H1 (cell line): Measurements from ENCODE around the gene HECTD1. TPM values are rescaled to one million over a fixed set of nuclear protein-coding genes. Genes with fewer than 3 reads are reported as not detected.

Experiments used
- CTCF ChIA-PET: fragments of 300-600 bp; sonication (Branson Sonifier 250); formaldehyde crosslinking; loops from one replicate; lab custom pipeline; 2021; ENCODE audit not compliant: partially characterized antibody; lab: Charles Lee
- POLR2A ChIA-PET: fragments of 300-600 bp; sonication (Branson Sonifier 250); formaldehyde crosslinking; loops from one replicate; lab custom pipeline; 2021; ENCODE audit warnings: inconsistent platforms; ENCODE audit not compliant: partially characterized antibody; lab: Charles Lee
- DNase-seq, 2 experiments: peaks; one replicate each; pipeline versions ENCODE4 v3.0.0 to v3.0.0-alpha.2; 2010 to 2022; ENCODE audit warnings: low spot score in 2 of 2, low read depth in 1 of 2, mixed read lengths in 1 of 2
- FAIRE-seq: peaks from 2 replicates; lab custom pipeline; 2011; peaks lifted over from hg19 to GRCh38; lab: Jason Lieb, UNC
- H2AFZ ChIP-seq: 2 replicates; pipeline ENCODE4 v1.8.1; 2012; ENCODE audit warnings: low read length, inconsistent platforms
- H2AK5ac ChIP-seq: 2 replicates; pipeline ENCODE4 v1.6.1; 2013; ENCODE audit warnings: low read depth, low read length
- H2BK120ac ChIP-seq: replicated peaks from 2 replicates; pipeline ENCODE3; 2013; ENCODE audit warnings: low read depth, low read length, inconsistent platforms
- H2BK12ac ChIP-seq: 2 replicates; pipeline ENCODE4 v1.6.1; 2013; ENCODE audit warnings: low read depth, low read length
- H2BK15ac ChIP-seq: 2 replicates; pipeline ENCODE4 v1.6.1; 2013; ENCODE audit warnings: low read length
- H2BK20ac ChIP-seq: 2 replicates; pipeline ENCODE4 v1.6.1; 2013; ENCODE audit warnings: low read length
- H2BK5ac ChIP-seq: 2 replicates; pipeline ENCODE4 v1.6.1; 2013; ENCODE audit warnings: low read depth, low read length
- H3K14ac ChIP-seq: 2 replicates; pipeline ENCODE4 v1.6.1; 2013; ENCODE audit warnings: inconsistent platforms; ENCODE audit not compliant: insufficient read length
- H3K18ac ChIP-seq: 2 replicates; pipeline ENCODE4 v1.6.1; 2013; ENCODE audit warnings: low read length; ENCODE audit errors: extremely low read depth
- H3K23ac ChIP-seq: 2 replicates; pipeline ENCODE4 v1.6.1; 2013; ENCODE audit warnings: inconsistent platforms; ENCODE audit not compliant: insufficient read length
- H3K23me2 ChIP-seq: 2 replicates; pipeline ENCODE4 v1.6.1; 2013; ENCODE audit warnings: low read depth, low read length
- H3K27ac ChIP-seq: 2 replicates; pipeline ENCODE4 v1.6.1; 2011; ENCODE audit warnings: low read depth, low read length, inconsistent platforms
- H3K27me3 ChIP-seq, 4 experiments: replicated peaks in 1 of 4; 1 replicate in 1 of 4; 2 replicates in 3 of 4; pipeline versions ENCODE4 v1.6.1 to v1.8.1; 2011 to 2013; ENCODE audit warnings: low read length in 3 of 4, mild to moderate bottlenecking in 3 of 4, inconsistent platforms in 2 of 4, mixed read lengths in 2 of 4, moderate library complexity in 1 of 4; ENCODE audit not compliant: control insufficient read depth in 3 of 4, insufficient read depth in 3 of 4; ENCODE audit errors: extremely low read depth in 1 of 4
- H3K36me3 ChIP-seq, 4 experiments: 2 replicates each; pipeline versions ENCODE4 v1.6.1 to v1.8.1; 2011 to 2013; ENCODE audit warnings: mild to moderate bottlenecking in 4 of 4, low read length in 3 of 4, moderate library complexity in 2 of 4, control low read depth in 1 of 4, inconsistent platforms in 1 of 4; ENCODE audit not compliant: insufficient read depth in 4 of 4, control insufficient read depth in 2 of 4
- H3K4ac ChIP-seq: replicated peaks from 2 replicates; pipeline ENCODE3; 2013; ENCODE audit warnings: low read length, low read depth, mixed read lengths, inconsistent platforms; ENCODE audit not compliant: insufficient read length
- H3K4me1 ChIP-seq, 4 experiments: replicated peaks in 1 of 4; 1 replicate in 1 of 4; 2 replicates in 3 of 4; pipeline versions ENCODE4 v1.6.1 to v1.8.1; 2011 to 2013; ENCODE audit warnings: low read length in 3 of 4, inconsistent platforms in 2 of 4, mixed read lengths in 1 of 4; ENCODE audit not compliant: insufficient read depth in 4 of 4, control insufficient read depth in 3 of 4
- H3K4me2 ChIP-seq, 2 experiments: 2 replicates each; pipeline versions ENCODE4 v1.6.1 to v1.8.1; 2011 to 2013; ENCODE audit warnings: low read depth in 2 of 2, low read length in 2 of 2, control low read depth in 1 of 2, inconsistent platforms in 1 of 2, mild to moderate bottlenecking in 1 of 2; ENCODE audit not compliant: insufficient read depth in 1 of 2
- H3K4me3 ChIP-seq, 4 experiments: fragments of 200-600, 300-600 bp in 1 of 4; sonication (generic), shearing (Covaris generic), sonication (Bioruptor Twin) in 1 of 4; 2 replicates each; pipeline versions ENCODE4 v1.5.1 to v1.8.1; 2011 to 2016; ENCODE audit warnings: low read length in 4 of 4, low read depth in 3 of 4, control low read depth in 2 of 4, inconsistent platforms in 2 of 4, mild to moderate bottlenecking in 2 of 4, mixed read lengths in 1 of 4, moderate library complexity in 1 of 4; ENCODE audit not compliant: insufficient read depth in 2 of 4; ENCODE audit errors: extremely low read depth in 1 of 4
- H3K56ac ChIP-seq: replicated peaks from 2 replicates; pipeline ENCODE3; 2013; ENCODE audit warnings: low read depth, mild to moderate bottlenecking, mixed read lengths, low read length, inconsistent platforms; ENCODE audit not compliant: insufficient read length
- H3K79me1 ChIP-seq: 2 replicates; pipeline ENCODE4 v1.6.1; 2013; ENCODE audit warnings: low read depth, low read length, control low read depth
- H3K79me2 ChIP-seq, 2 experiments: 2 replicates each; pipeline versions ENCODE4 v1.6.1 to v1.8.1; 2012 to 2013; ENCODE audit warnings: low read length in 2 of 2, mild to moderate bottlenecking in 2 of 2, inconsistent platforms in 1 of 2; ENCODE audit not compliant: insufficient read depth in 2 of 2, control insufficient read depth in 1 of 2
- H3K9ac ChIP-seq, 4 experiments: replicated peaks in 1 of 4; 1 replicate in 1 of 4; 2 replicates in 3 of 4; pipeline versions ENCODE4 v1.6.1 to v1.8.1; 2011 to 2013; ENCODE audit warnings: low read depth in 3 of 4, low read length in 3 of 4, control low read depth in 2 of 4, mild to moderate bottlenecking in 2 of 4, moderate library complexity in 2 of 4, inconsistent platforms in 1 of 4; ENCODE audit errors: extremely low read depth in 1 of 4
- H3K9me3 ChIP-seq, 2 experiments: 2 replicates each; pipeline versions ENCODE4 v1.6.1 to v1.8.1; 2012 to 2013; ENCODE audit warnings: mild to moderate bottlenecking in 2 of 2, moderate library complexity in 2 of 2, control low read depth in 1 of 2, inconsistent platforms in 1 of 2, low read depth in 1 of 2, low read length in 1 of 2, mixed read lengths in 1 of 2; ENCODE audit not compliant: insufficient read depth in 2 of 2
- H4K20me1 ChIP-seq, 2 experiments: replicated peaks in 1 of 2; 2 replicates each; pipeline versions ENCODE3 to v1.8.1; 2011 to 2013; ENCODE audit warnings: inconsistent platforms in 2 of 2, low read length in 2 of 2, mild to moderate bottlenecking in 1 of 2; ENCODE audit not compliant: insufficient read depth in 2 of 2, control insufficient read depth in 1 of 2
- H4K5ac ChIP-seq: 2 replicates; pipeline ENCODE4 v1.6.1; 2013; ENCODE audit warnings: low read length, low read depth, mixed read lengths, inconsistent platforms; ENCODE audit not compliant: insufficient read length
- H4K8ac ChIP-seq: 2 replicates; pipeline ENCODE4 v1.8.0; 2013; ENCODE audit warnings: mild to moderate bottlenecking, moderate library complexity, low read length, inconsistent platforms; ENCODE audit not compliant: insufficient read depth; ENCODE audit errors: extremely low read depth
- H4K91ac ChIP-seq: replicated peaks from 2 replicates; pipeline ENCODE3; 2013; ENCODE audit warnings: low read length, mixed read lengths, inconsistent platforms; ENCODE audit not compliant: insufficient read length
- ASH2L ChIP-seq: fragments of 200-600, 300-600 bp; sonication (generic); IDR thresholded peaks from one replicate; pipeline ENCODE4 v1.7.1; 2017; ENCODE audit warnings: low read length
- BRCA1 ChIP-seq: IDR thresholded peaks from 2 replicates; pipeline ENCODE4 v1.6.1; 2012; ENCODE audit warnings: low read depth, low read length, improper control_type of control experiment
- CTBP2 ChIP-seq: IDR thresholded peaks from 2 replicates; pipeline ENCODE4 v1.7.0; 2011; ENCODE audit warnings: borderline replicate concordance, mild to moderate bottlenecking, moderate library complexity, mixed read lengths, low read length; ENCODE audit not compliant: insufficient read depth, insufficient read length
- NRF1 ChIP-seq: IDR thresholded peaks from 2 replicates; pipeline ENCODE4 v1.6.1; 2011; ENCODE audit warnings: mild to moderate bottlenecking, low read depth, low read length, improper control_type of control experiment
- PHF8 ChIP-seq: fragments of 200-600 bp; sonication (generic); conservative IDR thresholded peaks from 2 replicates; pipeline ENCODE4 v1.7.1; 2012; ENCODE audit warnings: low read depth, mild to moderate bottlenecking, inconsistent platforms, low read length, moderate library complexity
- POU5F1 ChIP-seq: IDR thresholded peaks from 2 replicates; pipeline ENCODE4 v1.6.1; 2011; ENCODE audit warnings: low read depth, mild to moderate bottlenecking, low read length, moderate library complexity
- SIRT6 ChIP-seq: IDR thresholded peaks from one replicate; pipeline ENCODE4 v1.7.1; 2012; ENCODE audit warnings: low read length, inconsistent platforms
- SP4 ChIP-seq: IDR thresholded peaks from 2 replicates; pipeline ENCODE4 v1.6.1; 2012; ENCODE audit warnings: low read length, inconsistent platforms
- TAF7 ChIP-seq: optimal IDR thresholded peaks from 2 replicates; pipeline ENCODE3; 2011; ENCODE audit warnings: low read depth, mild to moderate bottlenecking, inconsistent platforms, low read length, moderate library complexity, borderline replicate concordance
- WGBS, 2 experiments: shearing (Covaris generic) in 1 of 2; methylation state at CpG; one replicate each; pipeline versions ENCODE4 v1.1.6 to v1.1.7; 2013 to 2015; ENCODE audit warnings: low lambda C conversion rate in 2 of 2, mixed read lengths in 2 of 2, inconsistent platforms in 1 of 2, low coverage in 1 of 2, missing lambda C conversion rate in 1 of 2; ENCODE audit not compliant: insufficient replicate concordance in 2 of 2, insufficient coverage in 1 of 2, insufficient read length in 1 of 2; ENCODE audit errors: extremely low coverage in 1 of 2, missing lambda C conversion rate in 1 of 2; 5-methylcytosine and 5-hydroxymethylcytosine counted together
- polyA plus RNA-seq, 7 experiments: library from polyadenylated mRNA; depleted of rRNA in 3 of 7; stranded (reverse) in 5 of 7; unstranded in 2 of 7; fragments of >200 nt in 5 of 7; fragments of 200-250 nt in 2 of 7; gene quantifications; 1 replicate in 5 of 7; 2 replicates in 1 of 7; 4 replicates in 1 of 7; pipeline versions ENCODE4 v1.2.1 to v1.2.3, GENCODE V29; 2011 to 2013; ENCODE audit warnings: missing spikeins in 2 of 7, mixed read lengths in 2 of 7
- total RNA-seq: library from RNA; stranded (reverse); fragmentation: NEBNext Ultra II Directional; extraction: Animal tissue kit (Norgen Biotek cat#: 25700); gene quantifications from 2 replicates; pipeline ENCODE4 v1.2.1, GENCODE V29; 2021

HECTD1 gene
- total and polyA plus RNA-seq, 2 of the 8 experiments (the other 6 are each of a cell fraction or from before 2014, with no cell fraction given), result 44.7 to 105 TPM

DNA sequence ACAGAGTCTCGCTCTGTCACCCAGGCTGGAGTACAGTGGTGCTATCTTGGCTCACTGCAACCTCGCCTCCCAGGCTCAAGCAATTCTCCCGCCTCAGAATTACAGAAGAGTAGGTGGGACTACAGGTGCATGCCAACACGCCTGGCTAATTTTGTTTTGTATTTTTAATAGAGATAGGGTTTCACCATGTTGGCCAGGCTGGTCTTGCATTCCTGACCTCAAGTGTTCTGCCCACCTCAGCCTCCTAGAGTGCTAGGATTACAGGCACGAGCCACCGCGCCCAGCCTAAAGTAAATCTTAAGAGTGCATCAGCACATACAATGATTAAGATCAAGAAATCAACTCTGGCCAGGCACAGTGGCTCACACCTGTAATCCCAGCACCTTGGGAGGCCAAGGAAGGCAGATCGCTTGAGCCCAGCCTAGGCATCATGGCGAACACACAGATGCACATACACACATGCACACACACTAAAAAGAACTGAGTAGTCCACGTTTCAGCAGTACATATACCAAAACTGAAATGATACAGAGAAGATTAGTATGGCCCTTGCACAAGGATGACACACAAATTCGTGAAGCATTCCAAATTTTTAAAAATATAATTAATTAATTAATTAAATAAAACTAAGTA is 65.0 kb downstream of the HECTD1 start:
- DNase-seq (no peak), FAIRE-seq (no peak)
- Histone ChIP-seq H4K91ac (no peak overlapping the region), H2BK20ac (no peak overlapping the region), H3K23me2 (no peaks in the 10 kb centered on the region), H3K27ac (no peak overlapping the region), H2AK5ac (no peak overlapping the region), H2BK5ac (no peak overlapping the region), H3K4me1 (no peaks in the 10 kb centered on the region), H4K5ac (no peak overlapping the region), H3K4me2 (no peak overlapping the region), H2BK15ac (no peak overlapping the region), H3K4me3 (no peak overlapping the region), H3K27me3 (no peaks in the 10 kb centered on the region), H3K23ac (no peak overlapping the region), H3K79me2 (no peaks in the 10 kb centered on the region), H3K9me3 (no peaks in the 10 kb centered on the region), H3K4ac (no peak overlapping the region), H4K8ac (no peak overlapping the region), H4K20me1 (no peaks in the 10 kb centered on the region), H3K18ac (no peak overlapping the region), H3K9ac (no peak overlapping the region), H3K14ac (no peak overlapping the region), H2BK12ac (no peak overlapping the region), H2BK120ac (no peak overlapping the region), H3K36me3 (peaks cover 2 to 70% (median 22%) of the 10 kb centered on the region in 4 experiments; a peak in 7 of 8 replicates), H3K56ac (no peak overlapping the region), H3K79me1 (no peaks in the 10 kb centered on the region), H2AFZ (no peak overlapping the region)
- WGBS, 2 experiments, result 92% methylated on average over 11 of the region's 11 CpGs; no CpG with 5 or more reads in 1 of the 2 experiments
- ChIA-PET POLR2A (no interaction called here), CTCF (no interaction called here)
- TF ChIP-seq BRCA1, result no peak
- TF ChIP-seq SIRT6, result no peak
- no peak for TF ChIP-seq PHF8
- TF ChIP-seq ASH2L, result no peak
- no peak for TF ChIP-seq NRF1
- TF ChIP-seq TAF7, result no peak
- no peak for TF ChIP-seq SP4
- TF ChIP-seq POU5F1, result no peak
- no peak for TF ChIP-seq CTBP2
